Endothelial cell (in vitro differentiated cells): ENCODE measurements around the gene ANKRD33B. TPM values are rescaled to one million over a fixed set of nuclear protein-coding genes. Genes with fewer than 3 reads are reported as not detected.

ENCODE experiments used
- DNase-seq: peaks from one replicate; pipeline ENCODE4 v3.0.0; 2021; ENCODE audit warnings: low spot score
- H3K27ac Mint-ChIP-seq: one replicate; pipeline ENCODE4 v1.8.0; 2021; ENCODE audit warnings: mixed read lengths, inconsistent platforms; ENCODE audit not compliant: unreplicated experiment
- H3K27me3 Mint-ChIP-seq: one replicate; pipeline ENCODE4 v1.8.0; 2021; ENCODE audit warnings: mild to moderate bottlenecking, moderate library complexity, mixed read lengths, inconsistent platforms; ENCODE audit not compliant: unreplicated experiment
- H3K36me3 Mint-ChIP-seq: one replicate; pipeline ENCODE4 v1.8.0; 2021; ENCODE audit warnings: mild to moderate bottlenecking, low read depth, mixed read lengths, inconsistent platforms; ENCODE audit not compliant: unreplicated experiment
- H3K4me1 Mint-ChIP-seq: one replicate; pipeline ENCODE4 v1.8.0; 2021; ENCODE audit warnings: mild to moderate bottlenecking, mixed read lengths, inconsistent platforms; ENCODE audit not compliant: unreplicated experiment
- H3K4me3 Mint-ChIP-seq: one replicate; pipeline ENCODE4 v1.8.0; 2021; ENCODE audit warnings: mild to moderate bottlenecking, mixed read lengths, inconsistent platforms; ENCODE audit not compliant: unreplicated experiment
- H3K9me3 Mint-ChIP-seq: one replicate; pipeline ENCODE4 v1.8.0; 2021; ENCODE audit warnings: mixed read lengths, inconsistent platforms; ENCODE audit not compliant: unreplicated experiment
- total RNA-seq: library from RNA; stranded (reverse); fragmentation: NEBNext Ultra II Directional; extraction: Animal tissue kit (Norgen Biotek cat#: 25700); gene quantifications from one replicate; pipeline ENCODE4 v1.2.1, GENCODE V29; 2021; ENCODE audit not compliant: unreplicated experiment
- TF ChIP-seq, protein P1 (sequence below): fragments of 200-600 bp; sonication (generic); IDR thresholded peaks from one replicate; pipeline ENCODE4 v1.5.0; 2021; ENCODE audit warnings: antibody characterized with exemption; ENCODE audit not compliant: unreplicated experiment

ANKRD33B gene
- total RNA-seq, 1 donor from 2014 or later = 7.0 TPM

DNA sequence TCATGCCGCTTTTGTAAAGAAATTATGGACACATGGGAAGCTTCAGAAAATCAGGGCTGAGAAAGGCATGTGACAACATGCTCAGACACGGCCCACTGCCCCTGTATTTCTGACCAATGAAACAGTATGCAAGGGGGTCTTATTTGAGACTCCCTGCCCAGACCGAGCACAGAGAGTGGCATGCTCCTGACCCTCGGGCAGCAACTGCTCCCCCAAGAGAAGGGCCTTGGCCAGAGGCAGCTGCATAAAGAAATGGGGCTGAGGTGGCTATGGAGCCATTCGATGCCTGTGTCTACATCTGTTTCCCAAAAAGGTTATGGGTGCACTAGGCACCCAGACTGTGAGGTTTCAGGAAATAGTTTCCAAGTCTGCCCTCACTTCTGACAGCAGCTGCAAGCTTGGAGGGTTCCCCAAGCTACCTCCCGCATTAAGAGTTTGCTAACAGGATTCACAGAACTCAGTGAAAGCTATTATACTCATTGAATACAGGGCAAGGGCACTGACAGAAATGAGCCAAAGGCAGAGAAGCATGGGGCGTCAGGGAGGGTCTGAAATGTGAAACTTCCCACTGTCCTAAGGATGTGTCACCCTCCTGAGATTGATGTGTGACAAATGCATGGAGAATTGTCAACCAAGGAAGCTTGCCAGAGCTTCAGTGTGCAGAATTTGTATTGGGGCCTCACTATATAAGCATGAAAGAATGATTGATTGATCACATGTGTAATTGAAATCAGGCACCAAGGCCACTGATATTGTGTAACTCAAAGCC lies 102.8 kb downstream of the ANKRD33B start:
- Mint-ChIP-seq H3K36me3 (no peaks in the 10 kb centered on the region), H3K9me3 (no peaks in the 10 kb centered on the region), H3K4me1 (no peaks in the 10 kb centered on the region), H3K27ac (no peak overlapping the region), H3K4me3 (no peak overlapping the region), H3K27me3 (peaks cover 6% of the 10 kb centered on the region)
- no peak for DNase-seq
- TF ChIP-seq, protein P1, sequence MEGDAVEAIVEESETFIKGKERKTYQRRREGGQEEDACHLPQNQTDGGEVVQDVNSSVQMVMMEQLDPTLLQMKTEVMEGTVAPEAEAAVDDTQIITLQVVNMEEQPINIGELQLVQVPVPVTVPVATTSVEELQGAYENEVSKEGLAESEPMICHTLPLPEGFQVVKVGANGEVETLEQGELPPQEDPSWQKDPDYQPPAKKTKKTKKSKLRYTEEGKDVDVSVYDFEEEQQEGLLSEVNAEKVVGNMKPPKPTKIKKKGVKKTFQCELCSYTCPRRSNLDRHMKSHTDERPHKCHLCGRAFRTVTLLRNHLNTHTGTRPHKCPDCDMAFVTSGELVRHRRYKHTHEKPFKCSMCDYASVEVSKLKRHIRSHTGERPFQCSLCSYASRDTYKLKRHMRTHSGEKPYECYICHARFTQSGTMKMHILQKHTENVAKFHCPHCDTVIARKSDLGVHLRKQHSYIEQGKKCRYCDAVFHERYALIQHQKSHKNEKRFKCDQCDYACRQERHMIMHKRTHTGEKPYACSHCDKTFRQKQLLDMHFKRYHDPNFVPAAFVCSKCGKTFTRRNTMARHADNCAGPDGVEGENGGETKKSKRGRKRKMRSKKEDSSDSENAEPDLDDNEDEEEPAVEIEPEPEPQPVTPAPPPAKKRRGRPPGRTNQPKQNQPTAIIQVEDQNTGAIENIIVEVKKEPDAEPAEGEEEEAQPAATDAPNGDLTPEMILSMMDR = no peak

- H3K9me3 Mint-ChIP-seq = no peaks in the 10 kb centered on the region
- TF ChIP-seq, protein P1 = no peak
- no peaks in the 10 kb centered on the region for H3K4me1 Mint-ChIP-seq
- H3K4me3 Mint-ChIP-seq = no peak overlapping the region
- H3K36me3 Mint-ChIP-seq = no peaks in the 10 kb centered on the region
- DNase-seq = no peak
- H3K27ac Mint-ChIP-seq = no peak overlapping the region
- peaks cover 4% of the 10 kb centered on the region for H3K27me3 Mint-ChIP-seq
These were observed 103.7 kb downstream of the ANKRD33B start for GRCh38 chr5:10667431-10668057.

- H3K27ac Mint-ChIP-seq = no peak overlapping the region
- no peaks in the 10 kb centered on the region for H3K27me3 Mint-ChIP-seq
- H3K4me1 Mint-ChIP-seq = no peaks in the 10 kb centered on the region
- H3K9me3 Mint-ChIP-seq = no peaks in the 10 kb centered on the region
- no peak for DNase-seq
- H3K4me3 Mint-ChIP-seq = no peak overlapping the region
- TF ChIP-seq, protein P1 = no peak
- no peaks in the 10 kb centered on the region for H3K36me3 Mint-ChIP-seq
These were observed 104.8 kb downstream of the ANKRD33B start for GRCh38 chr5:10668697-10669096.

- no peak for DNase-seq
- Mint-ChIP-seq H3K4me3 (no peak overlapping the region), H3K27me3 (peaks cover 7% of the 10 kb centered on the region), H3K9me3 (no peaks in the 10 kb centered on the region), H3K36me3 (peaks cover 3% of the 10 kb centered on the region), H3K4me1 (peaks cover 2% of the 10 kb centered on the region), H3K27ac (no peak overlapping the region)
- TF ChIP-seq, protein P1 = no peak
These were observed 106.1 kb downstream of the ANKRD33B start for GRCh38 chr5:10669983-10670382.
